Parathyroid adenoma (tissue), 2 donors: ENCODE data around the gene SH3GL3.

Experiments
- H2AFZ ChIP-seq: fragments of 300-600 bp; sonication (generic); one replicate; pipeline ENCODE4 v1.7.0; 2017; ENCODE audit warnings: antibody characterized with exemption, mild to moderate bottlenecking
- H3K27ac ChIP-seq: fragments of 300-600 bp; sonication (generic); one replicate; pipeline ENCODE4 v1.7.0; 2017
- H3K27me3 ChIP-seq: fragments of 300-600 bp; sonication (generic); one replicate; pipeline ENCODE4 v1.7.0; 2017; ENCODE audit warnings: low read length; ENCODE audit not compliant: control insufficient read depth, insufficient read depth
- H3K36me3 ChIP-seq: fragments of 300-600 bp; sonication (generic); one replicate; pipeline ENCODE4 v1.7.0; 2017; ENCODE audit warnings: low read length; ENCODE audit not compliant: control insufficient read depth, insufficient read depth
- H3K4me1 ChIP-seq: fragments of 300-600 bp; sonication (generic); one replicate; pipeline ENCODE4 v1.7.0; 2017; ENCODE audit warnings: control low read depth
- H3K4me2 ChIP-seq: fragments of 300-600 bp; sonication (generic); one replicate; pipeline ENCODE4 v1.7.0; 2017; ENCODE audit warnings: low read length
- H3K4me3 ChIP-seq: fragments of 300-600 bp; sonication (generic); one replicate; pipeline ENCODE4 v1.7.0; 2017; ENCODE audit warnings: low read depth, low read length
- H3K79me2 ChIP-seq: fragments of 300-600 bp; sonication (generic); one replicate; pipeline ENCODE4 v1.7.0; 2017; ENCODE audit warnings: control low read depth
- H3K9ac ChIP-seq: fragments of 300-600 bp; sonication (generic); one replicate; pipeline ENCODE4 v1.7.0; 2017; ENCODE audit warnings: mild to moderate bottlenecking
- H3K9me3 ChIP-seq: fragments of 300-600 bp; sonication (generic); one replicate; pipeline ENCODE4 v1.7.0; 2017; ENCODE audit warnings: low read length; ENCODE audit not compliant: control insufficient read depth
- TF ChIP-seq, protein P1 (sequence below): fragments of 300-600 bp; sonication (generic); IDR thresholded peaks from one replicate; pipeline ENCODE4 v1.7.0; 2017; ENCODE audit warnings: antibody characterized with exemption, mild to moderate bottlenecking
- donor health status: primary hyperparathyroidism.

Gene SH3GL3

DNA sequence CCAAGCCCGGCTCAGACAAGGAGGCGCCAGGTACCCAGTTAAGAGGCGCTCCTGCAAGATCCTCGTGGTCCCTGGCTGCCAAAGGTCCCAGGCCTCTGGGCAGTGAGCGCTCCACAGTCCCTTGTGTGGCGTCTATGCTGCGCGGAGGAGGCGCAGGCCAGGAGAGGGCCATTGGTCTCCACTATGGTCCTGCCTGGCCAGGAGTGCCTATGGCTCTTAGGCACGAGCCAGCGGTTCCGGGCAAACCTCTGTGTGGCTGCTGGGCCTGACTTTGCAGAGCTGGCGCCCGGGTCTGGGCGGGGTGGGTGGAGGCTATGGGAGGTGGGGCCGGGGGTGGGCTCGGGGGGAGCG is 206.1 kb downstream of the SH3GL3 start:
- no peak overlapping the region for H3K9ac ChIP-seq
- TF ChIP-seq, protein P1, sequence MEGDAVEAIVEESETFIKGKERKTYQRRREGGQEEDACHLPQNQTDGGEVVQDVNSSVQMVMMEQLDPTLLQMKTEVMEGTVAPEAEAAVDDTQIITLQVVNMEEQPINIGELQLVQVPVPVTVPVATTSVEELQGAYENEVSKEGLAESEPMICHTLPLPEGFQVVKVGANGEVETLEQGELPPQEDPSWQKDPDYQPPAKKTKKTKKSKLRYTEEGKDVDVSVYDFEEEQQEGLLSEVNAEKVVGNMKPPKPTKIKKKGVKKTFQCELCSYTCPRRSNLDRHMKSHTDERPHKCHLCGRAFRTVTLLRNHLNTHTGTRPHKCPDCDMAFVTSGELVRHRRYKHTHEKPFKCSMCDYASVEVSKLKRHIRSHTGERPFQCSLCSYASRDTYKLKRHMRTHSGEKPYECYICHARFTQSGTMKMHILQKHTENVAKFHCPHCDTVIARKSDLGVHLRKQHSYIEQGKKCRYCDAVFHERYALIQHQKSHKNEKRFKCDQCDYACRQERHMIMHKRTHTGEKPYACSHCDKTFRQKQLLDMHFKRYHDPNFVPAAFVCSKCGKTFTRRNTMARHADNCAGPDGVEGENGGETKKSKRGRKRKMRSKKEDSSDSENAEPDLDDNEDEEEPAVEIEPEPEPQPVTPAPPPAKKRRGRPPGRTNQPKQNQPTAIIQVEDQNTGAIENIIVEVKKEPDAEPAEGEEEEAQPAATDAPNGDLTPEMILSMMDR, result no peak
- no peak overlapping the region for H3K27ac ChIP-seq
- no peaks in the 10 kb centered on the region for H3K36me3 ChIP-seq
- H3K9me3 ChIP-seq, result no peaks in the 10 kb centered on the region
- no peak overlapping the region for H3K4me2 ChIP-seq
- H3K27me3 ChIP-seq, result peaks cover 4% of the 10 kb centered on the region
- no peak overlapping the region for H2AFZ ChIP-seq
- H3K79me2 ChIP-seq, result no peaks in the 10 kb centered on the region
- H3K4me3 ChIP-seq, result no peak overlapping the region
- H3K4me1 ChIP-seq, result no peaks in the 10 kb centered on the region

DNA sequence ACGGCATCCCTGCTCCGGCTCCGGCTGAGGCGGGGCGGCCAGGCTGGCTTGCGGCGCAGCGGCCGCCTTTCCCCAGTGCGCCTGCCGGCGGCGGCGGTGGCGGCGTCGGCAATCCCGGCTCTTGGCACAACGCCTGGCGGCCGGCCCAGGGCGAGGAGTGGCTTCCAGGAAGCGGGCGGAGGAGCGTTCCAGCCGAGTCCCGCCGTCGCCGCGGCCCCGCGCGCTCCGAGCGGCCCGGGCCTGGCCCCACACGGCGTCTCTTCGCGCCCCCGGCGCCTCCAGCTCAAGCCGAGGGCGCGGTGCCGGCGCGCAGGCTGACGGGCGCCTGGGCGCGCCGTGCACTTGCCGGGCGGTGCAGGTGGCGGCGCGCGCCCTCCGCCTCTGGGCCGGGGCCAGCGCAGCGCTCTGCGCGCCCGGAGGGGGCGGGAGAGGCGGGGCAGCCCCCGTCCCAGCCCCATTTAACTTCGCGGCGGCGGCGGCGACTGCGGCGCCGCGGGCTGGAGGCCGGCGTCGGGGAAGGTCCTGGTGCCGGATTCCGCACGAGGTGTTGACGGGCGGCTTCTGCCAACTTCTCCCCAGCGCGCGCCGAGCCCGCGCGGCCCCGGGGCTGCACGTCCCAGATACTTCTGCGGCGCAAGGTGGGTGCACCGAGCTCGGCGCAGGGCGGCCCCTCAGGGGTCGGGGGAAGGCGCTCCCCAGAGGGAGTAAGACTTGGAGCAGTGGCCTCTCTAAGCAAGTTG is 206.7 kb downstream of the SH3GL3 start, which contains the start of gene ADAMTSL3:
Gene ADAMTSL3, plus strand, starts transcription at position 485 of the 740 bp plus-strand sequence. CDS start 1,639 bp downstream, outside the sequence.
- Histone ChIP-seq H3K36me3 (no peaks in the 10 kb centered on the region), H3K4me1 (no peaks in the 10 kb centered on the region), H3K27ac (no peak within 1 kb of the TSS), H2AFZ (no peak within 1 kb of the TSS), H3K27me3 (peaks cover 4% of the 10 kb centered on the region), H3K9me3 (no peaks in the 10 kb centered on the region), H3K4me2 (peak within 1 kb of the TSS; percentile 17), H3K4me3 (no peak within 1 kb of the TSS), H3K9ac (no peak within 1 kb of the TSS), H3K79me2 (no peaks in the 10 kb centered on the region)
- TF ChIP-seq, protein P1, result no peak

DNA sequence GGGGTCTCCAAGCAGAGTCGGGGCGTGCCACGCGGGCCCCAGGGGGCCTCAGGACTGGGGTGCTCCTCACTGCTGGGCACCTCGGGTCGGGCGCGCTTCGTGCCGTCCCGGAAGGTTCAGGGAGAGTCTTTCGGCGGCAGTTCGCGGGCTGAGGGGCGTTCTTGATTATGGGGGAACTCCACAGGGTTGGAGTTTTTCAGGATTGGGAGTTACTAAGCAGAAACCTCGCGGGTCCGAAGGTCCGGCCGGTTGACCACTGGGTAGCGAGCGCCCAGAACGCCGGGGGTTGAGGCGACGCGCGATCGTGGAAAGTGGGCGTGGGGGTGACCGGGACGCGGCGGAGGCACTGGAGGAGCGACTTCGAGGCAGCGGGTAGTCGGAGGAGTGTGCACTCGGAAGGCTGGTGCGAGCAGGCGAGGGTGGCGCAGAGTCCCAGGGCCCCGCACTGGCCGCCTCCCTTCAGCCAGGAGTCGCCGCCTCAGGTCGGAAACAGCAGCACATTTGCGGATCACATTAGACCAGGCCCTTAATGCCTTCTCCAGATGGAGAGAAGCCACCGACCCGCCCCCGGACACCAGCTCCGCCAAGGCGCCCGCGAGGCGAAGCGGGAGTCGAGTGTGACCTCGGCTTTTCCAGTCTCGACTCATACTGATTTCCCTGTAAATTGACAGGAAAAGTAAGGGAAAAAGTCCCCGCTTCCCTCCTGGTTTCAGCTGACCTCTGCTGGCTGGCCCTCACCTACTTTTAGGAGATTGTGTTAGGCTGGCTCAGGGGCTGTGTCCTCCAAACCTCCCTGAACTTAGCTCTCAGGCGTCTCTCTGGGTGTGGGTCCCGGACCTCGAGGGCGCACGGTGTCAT is 207.5 kb downstream of the SH3GL3 start:
- Histone ChIP-seq H3K79me2 (no peaks in the 10 kb centered on the region), H3K9ac (no peak overlapping the region), H3K4me3 (no peak overlapping the region), H3K27ac (no peak overlapping the region), H2AFZ (no peak overlapping the region), H3K4me2 (peak overlapping the region; percentile 17), H3K4me1 (no peaks in the 10 kb centered on the region), H3K9me3 (no peaks in the 10 kb centered on the region), H3K27me3 (peaks cover 4% of the 10 kb centered on the region), H3K36me3 (no peaks in the 10 kb centered on the region)
- TF ChIP-seq, protein P1, result no peak

DNA sequence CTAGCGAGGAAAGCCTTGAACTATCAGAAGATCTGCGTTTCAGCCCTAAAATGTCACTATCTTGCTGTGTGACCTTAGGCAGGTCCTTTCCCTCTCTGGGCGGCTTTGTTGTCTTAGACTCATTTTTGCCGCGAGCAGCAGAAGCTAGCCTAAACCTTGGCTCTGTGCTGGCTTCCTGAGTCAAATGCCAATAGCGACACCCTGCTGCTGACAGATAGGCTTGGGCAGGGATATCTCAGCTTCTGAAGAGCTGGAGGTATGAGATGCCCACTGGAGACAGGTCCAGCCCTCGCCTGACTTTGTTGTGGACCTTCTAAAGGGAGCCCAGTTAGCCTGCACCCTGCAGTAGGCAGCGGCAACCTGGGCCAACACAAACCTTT is 208.1 kb downstream of the SH3GL3 start:
- no peaks in the 10 kb centered on the region for H3K79me2 ChIP-seq
- H3K9me3 ChIP-seq, result no peaks in the 10 kb centered on the region
- no peak overlapping the region for H3K27ac ChIP-seq
- no peaks in the 10 kb centered on the region for H3K4me1 ChIP-seq
- no peak overlapping the region for H3K9ac ChIP-seq
- H3K27me3 ChIP-seq, result peaks cover 4% of the 10 kb centered on the region
- TF ChIP-seq, protein P1, result no peak
- no peak overlapping the region for H3K4me2 ChIP-seq
- no peaks in the 10 kb centered on the region for H3K36me3 ChIP-seq
- H2AFZ ChIP-seq, result no peak overlapping the region
- no peak overlapping the region for H3K4me3 ChIP-seq
